Measurements from ENCODE around the gene MAPK10. TPM values are rescaled to one million over a fixed set of nuclear protein-coding genes. Genes with fewer than 3 reads are reported as not detected.

The MAPK10 gene
- total and polyA plus RNA-seq, 9 of the 15 experiments (the other 6 are each of a cell fraction or from before 2014, with no cell fraction given), result 0.10 to 0.53 (median 0.18) TPM; not detected in 4

DNA sequence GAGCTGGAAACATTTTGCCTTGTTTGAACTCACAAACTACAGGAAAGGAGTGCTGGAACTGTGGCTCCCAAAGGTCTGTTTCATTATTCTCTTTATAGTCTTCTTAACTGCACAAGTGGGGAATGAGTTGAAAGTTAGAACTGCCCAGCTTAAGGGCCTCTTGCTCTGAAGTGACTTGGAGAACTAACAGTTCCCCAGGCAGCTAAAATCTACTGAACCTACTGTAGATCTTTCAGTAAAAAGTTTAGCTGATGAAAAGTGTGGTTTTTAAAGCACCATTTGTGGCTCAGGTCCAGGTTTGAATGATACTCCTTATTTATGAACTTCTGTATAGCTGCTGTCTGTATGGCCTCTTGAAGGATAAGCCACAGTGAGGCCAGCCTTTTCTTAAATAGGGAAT, 353.8 kb downstream of the MAPK10 start:
- BruUV-seq (replicated peaks), result no TSS peak
- no peak overlapping the region for H3K4me2 ChIP-seq (ENCODE audit: insufficient read depth, low read length)
- no peaks in the 10 kb centered on the region for H3K79me2 ChIP-seq (ENCODE audit: control insufficient read depth, insufficient read depth, low read length)
- H3K36me3 ChIP-seq (ENCODE audit: control insufficient read depth, insufficient read depth, low read length), result no peaks in the 10 kb centered on the region
- in situ Hi-C loops (cut with MboI), result no loop called here
- ChIA-PET CTCF (ENCODE audit: low intra/inter-chr PET ratio) (no interaction called here), POLR2A (no interaction called here)
- TF ChIP-seq ZNF644 (tag; IDR thresholded peaks at IDR 0.05; ENCODE audit: low read depth), result no peak
- no peak overlapping the region for H2AFZ ChIP-seq (ENCODE audit: low read depth, low read length)
- no peaks in the 10 kb centered on the region for H3K9me3 ChIP-seq (replicated peaks; ENCODE audit: control insufficient read depth, insufficient read depth, low read depth, low read length)
- H3K9me1 ChIP-seq (ENCODE audit: control insufficient read depth, insufficient read depth, low read length), result no peaks in the 10 kb centered on the region
- H3K4me3 ChIP-seq, result no peak overlapping the region
- no peaks in the 10 kb centered on the region for H3K27me3 ChIP-seq (ENCODE audit: control insufficient read depth in 2 of 2, insufficient read depth in 2 of 2, low read length in 2 of 2)
- H4K20me1 ChIP-seq (replicated peaks; ENCODE audit: control insufficient read depth, insufficient read depth, low read length), result no peaks in the 10 kb centered on the region
- H3K4me1 ChIP-seq (replicated peaks in 1 of 2; ENCODE audit: control insufficient read depth in 2 of 2, insufficient read depth in 2 of 2, low read length in 2 of 2), result no peaks in the 10 kb centered on the region
- no peak overlapping the region for H3K27ac ChIP-seq (ENCODE audit: extremely low read depth, low read depth, low read length)
- FAIRE-seq, result no peak
- DNase-seq (ENCODE audit: extremely low read depth in 1 of 4, low spot score in 3 of 4), result no peak
- no peak overlapping the region for H3K9ac ChIP-seq (ENCODE audit: insufficient read depth in 1 of 2, low read depth in 2 of 2, low read length in 2 of 2)
- intact Hi-C loops (cut with micrococcal nuclease), result no loop called here
- no peak for ATAC-seq

DNA sequence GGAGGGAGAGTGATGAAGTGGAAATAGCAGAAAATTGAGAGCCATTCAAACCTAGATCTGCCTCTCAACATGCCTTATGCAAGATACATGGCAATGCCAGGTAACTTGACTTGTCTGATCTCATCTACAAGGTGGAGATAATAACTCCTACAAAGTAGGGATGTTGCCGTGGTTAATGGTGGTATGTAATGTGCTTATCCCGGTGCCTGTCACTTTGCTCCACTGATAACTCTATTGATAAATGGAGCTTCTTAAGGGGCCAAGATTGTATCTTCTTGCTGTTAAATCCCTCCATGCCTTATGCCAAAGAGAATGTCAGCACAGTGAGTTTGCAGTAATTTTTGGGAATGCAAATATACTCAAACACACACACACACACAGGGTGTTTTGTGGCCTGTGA, 355.8 kb downstream of the MAPK10 start:
- 29% methylated on average over 2 of the region's 2 CpGs for WGBS (ENCODE audit: insufficient coverage, low coverage, missing lambda C conversion rate)
- no TSS peak for BruUV-seq (replicated peaks)

More for the DNA sequence above, 355.8 kb downstream of the MAPK10 start:
- Histone ChIP-seq H3K9ac (ENCODE audit: insufficient read depth in 1 of 2, low read depth in 2 of 2, low read length in 2 of 2) (no peak overlapping the region), H3K4me3 (no peak overlapping the region), H3K27me3 (ENCODE audit: control insufficient read depth in 2 of 2, insufficient read depth in 2 of 2, low read length in 2 of 2) (no peaks in the 10 kb centered on the region), H3K4me2 (ENCODE audit: insufficient read depth, low read length) (no peak overlapping the region), H4K20me1 (replicated peaks; ENCODE audit: control insufficient read depth, insufficient read depth, low read length) (no peaks in the 10 kb centered on the region), H2AFZ (ENCODE audit: low read depth, low read length) (no peak overlapping the region), H3K36me3 (ENCODE audit: control insufficient read depth, insufficient read depth, low read length) (0 out of 3 replicates have a peak, but pooled peaks cover 3% of the 10 kb centered on the region), H3K9me3 (replicated peaks; ENCODE audit: control insufficient read depth, insufficient read depth, low read depth, low read length) (no peaks in the 10 kb centered on the region), H3K4me1 (replicated peaks in 1 of 2; ENCODE audit: control insufficient read depth in 2 of 2, insufficient read depth in 2 of 2, low read length in 2 of 2) (no peaks in the 10 kb centered on the region), H3K9me1 (ENCODE audit: control insufficient read depth, insufficient read depth, low read length) (no peaks in the 10 kb centered on the region), H3K27ac (ENCODE audit: extremely low read depth, low read depth, low read length) (no peak overlapping the region), H3K79me2 (ENCODE audit: control insufficient read depth, insufficient read depth, low read length) (no peaks in the 10 kb centered on the region)
- intact Hi-C loops (cut with micrococcal nuclease) (no loop called here), in situ Hi-C loops (cut with MboI) (no loop called here)
- FAIRE-seq (no peak), ATAC-seq (no peak), DNase-seq (ENCODE audit: extremely low read depth in 1 of 4, low spot score in 3 of 4) (no peak)
- ChIA-PET POLR2A (no interaction called here), CTCF (ENCODE audit: low intra/inter-chr PET ratio) (no interaction called here)
- TF ChIP-seq, protein P1, sequence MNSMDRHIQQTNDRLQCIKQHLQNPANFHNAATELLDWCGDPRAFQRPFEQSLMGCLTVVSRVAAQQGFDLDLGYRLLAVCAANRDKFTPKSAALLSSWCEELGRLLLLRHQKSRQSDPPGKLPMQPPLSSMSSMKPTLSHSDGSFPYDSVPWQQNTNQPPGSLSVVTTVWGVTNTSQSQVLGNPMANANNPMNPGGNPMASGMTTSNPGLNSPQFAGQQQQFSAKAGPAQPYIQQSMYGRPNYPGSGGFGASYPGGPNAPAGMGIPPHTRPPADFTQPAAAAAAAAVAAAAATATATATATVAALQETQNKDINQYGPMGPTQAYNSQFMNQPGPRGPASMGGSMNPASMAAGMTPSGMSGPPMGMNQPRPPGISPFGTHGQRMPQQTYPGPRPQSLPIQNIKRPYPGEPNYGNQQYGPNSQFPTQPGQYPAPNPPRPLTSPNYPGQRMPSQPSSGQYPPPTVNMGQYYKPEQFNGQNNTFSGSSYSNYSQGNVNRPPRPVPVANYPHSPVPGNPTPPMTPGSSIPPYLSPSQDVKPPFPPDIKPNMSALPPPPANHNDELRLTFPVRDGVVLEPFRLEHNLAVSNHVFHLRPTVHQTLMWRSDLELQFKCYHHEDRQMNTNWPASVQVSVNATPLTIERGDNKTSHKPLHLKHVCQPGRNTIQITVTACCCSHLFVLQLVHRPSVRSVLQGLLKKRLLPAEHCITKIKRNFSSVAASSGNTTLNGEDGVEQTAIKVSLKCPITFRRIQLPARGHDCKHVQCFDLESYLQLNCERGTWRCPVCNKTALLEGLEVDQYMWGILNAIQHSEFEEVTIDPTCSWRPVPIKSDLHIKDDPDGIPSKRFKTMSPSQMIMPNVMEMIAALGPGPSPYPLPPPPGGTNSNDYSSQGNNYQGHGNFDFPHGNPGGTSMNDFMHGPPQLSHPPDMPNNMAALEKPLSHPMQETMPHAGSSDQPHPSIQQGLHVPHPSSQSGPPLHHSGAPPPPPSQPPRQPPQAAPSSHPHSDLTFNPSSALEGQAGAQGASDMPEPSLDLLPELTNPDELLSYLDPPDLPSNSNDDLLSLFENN (IDR thresholded peaks at IDR 0.05; ENCODE audit: low read depth in 2 of 2, low read length in 2 of 2), result no peak
